Breast epithelium (tissue), 3 donors: Measurements from ENCODE around the gene CTSC.

Experiments used
- CTCF ChIP-seq, 3 donors: fragments of 450-650 bp; IDR thresholded peaks; one replicate each; pipeline ENCODE4 v1.5.1; 2016 to 2017; ENCODE audit warnings: antibody characterized with exemption in 3 of 3, mild to moderate bottlenecking in 3 of 3, moderate library complexity in 3 of 3
- POLR2A ChIP-seq: fragments of 450-650 bp; IDR thresholded peaks from one replicate; pipeline ENCODE4 v1.6.1; 2016; ENCODE audit warnings: antibody characterized with exemption, mild to moderate bottlenecking, moderate library complexity
- POLR2AphosphoS5 ChIP-seq, 3 donors: sonication (generic); formaldehyde crosslinking; IDR thresholded peaks; one replicate each; pipeline ENCODE4 v1.6.1; 2017; ENCODE audit warnings: antibody characterized with exemption in 3 of 3

DNA sequence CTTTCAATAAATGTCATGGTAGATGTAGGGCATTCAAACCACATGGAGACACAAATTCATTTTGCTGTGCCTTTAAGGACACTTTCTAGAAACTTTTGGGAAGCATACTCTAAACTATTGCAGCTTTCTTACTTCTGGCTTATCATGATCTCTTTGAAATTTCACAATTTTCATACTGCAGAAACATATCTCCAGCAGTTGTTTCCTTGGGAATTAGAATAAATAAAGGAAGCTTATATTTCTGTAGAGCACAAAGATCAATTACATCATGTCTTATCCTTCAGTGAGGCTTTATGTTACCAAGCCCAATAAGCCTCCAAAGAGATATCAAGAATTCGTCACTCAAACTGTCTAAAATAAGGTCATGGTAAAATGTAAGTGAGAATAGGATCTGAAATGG, 87.8 kb downstream of the CTSC start:
- TF ChIP-seq CTCF (IDR thresholded peaks at IDR 0.05) (no peak), POLR2A (no peak), POLR2AphosphoS5 (IDR thresholded peaks at IDR 0.05) (no peak)
